MCF 10A (cell line): ENCODE results near the gene GNAI2. TPM values are rescaled to one million over a fixed set of nuclear protein-coding genes. Genes with fewer than 3 reads are reported as not detected.

ENCODE experiments used
- BruUV-seq: library from RNA; stranded (reverse); fragments of 400-500 nt; replicated peaks from 2 replicates; lab custom pipeline; 2021; lab: Mats Ljungman, UMichigan
- CTCF ChIA-PET: fragments of 300-600 bp; sonication (Branson Sonifier 250); formaldehyde crosslinking; extraction: SDS; loops from one replicate; lab custom pipeline; 2021; ENCODE audit warnings: antibody characterized with exemption, inconsistent platforms; lab: Yijun Ruan, JAX
- POLR2A ChIA-PET: fragments of 300-600, 350-650 bp; sonication (Branson Sonifier 250); formaldehyde crosslinking; extraction: SDS; loops from one replicate; lab custom pipeline; 2020; ENCODE audit warnings: antibody characterized with exemption, inconsistent platforms; lab: Yijun Ruan, JAX
- DNase-seq: peaks from one replicate; pipeline ENCODE4 v3.0.0-alpha.2; 2018; ENCODE audit not compliant: unreplicated experiment
- H3K27ac Mint-ChIP-seq: one replicate; pipeline ENCODE4 v1.8.0; 2022; ENCODE audit warnings: mild to moderate bottlenecking, low read depth, mixed read lengths; ENCODE audit not compliant: unreplicated experiment
- H3K27me3 Mint-ChIP-seq: one replicate; pipeline ENCODE4 v1.8.0; 2022; ENCODE audit warnings: mixed read lengths; ENCODE audit not compliant: insufficient read depth, unreplicated experiment
- H3K36me3 Mint-ChIP-seq: one replicate; pipeline ENCODE4 v1.8.0; 2022; ENCODE audit warnings: mild to moderate bottlenecking, moderate library complexity, mixed read lengths; ENCODE audit not compliant: insufficient read depth, unreplicated experiment
- H3K4me1 Mint-ChIP-seq: one replicate; pipeline ENCODE4 v1.8.0; 2022; ENCODE audit warnings: mixed read lengths; ENCODE audit not compliant: insufficient read depth, unreplicated experiment
- H3K4me3 Mint-ChIP-seq: one replicate; pipeline ENCODE4 v1.8.0; 2022; ENCODE audit warnings: mild to moderate bottlenecking, moderate library complexity, mixed read lengths; ENCODE audit not compliant: unreplicated experiment
- H3K9me3 Mint-ChIP-seq: one replicate; pipeline ENCODE4 v1.8.0; 2022; ENCODE audit warnings: mixed read lengths; ENCODE audit not compliant: unreplicated experiment
- intact Hi-C: fragments of 100-400 bp; cut with micrococcal nuclease; formaldehyde crosslinking; loops from 2 replicates; pipeline ENCODE4 v1.14.1; 2022
- total RNA-seq: library from RNA; stranded (reverse); gene quantifications from 2 replicates; pipeline ENCODE4 v1.2.3, GENCODE V29; 2022
- TF ChIP-seq, protein P1 (sequence below): fragments of 200-600 bp; IDR thresholded peaks from one replicate; pipeline ENCODE4 v1.8.0; 2022; ENCODE audit warnings: antibody characterized with exemption, mild to moderate bottlenecking; ENCODE audit not compliant: unreplicated experiment

The GNAI2 gene
- total RNA-seq, 1 experiment from 2014 or later = 123 TPM

- Mint-ChIP-seq H3K9me3 (no peaks in the 10 kb centered on the region), H3K4me1 (no peaks in the 10 kb centered on the region), H3K27me3 (no peaks in the 10 kb centered on the region), H3K4me3 (no peak within 1 kb of the TSS), H3K27ac (no peak within 1 kb of the TSS), H3K36me3 (no peaks in the 10 kb centered on the region)
- no peak for DNase-seq
- BruUV-seq = no TSS peak
- TF ChIP-seq, protein P1, sequence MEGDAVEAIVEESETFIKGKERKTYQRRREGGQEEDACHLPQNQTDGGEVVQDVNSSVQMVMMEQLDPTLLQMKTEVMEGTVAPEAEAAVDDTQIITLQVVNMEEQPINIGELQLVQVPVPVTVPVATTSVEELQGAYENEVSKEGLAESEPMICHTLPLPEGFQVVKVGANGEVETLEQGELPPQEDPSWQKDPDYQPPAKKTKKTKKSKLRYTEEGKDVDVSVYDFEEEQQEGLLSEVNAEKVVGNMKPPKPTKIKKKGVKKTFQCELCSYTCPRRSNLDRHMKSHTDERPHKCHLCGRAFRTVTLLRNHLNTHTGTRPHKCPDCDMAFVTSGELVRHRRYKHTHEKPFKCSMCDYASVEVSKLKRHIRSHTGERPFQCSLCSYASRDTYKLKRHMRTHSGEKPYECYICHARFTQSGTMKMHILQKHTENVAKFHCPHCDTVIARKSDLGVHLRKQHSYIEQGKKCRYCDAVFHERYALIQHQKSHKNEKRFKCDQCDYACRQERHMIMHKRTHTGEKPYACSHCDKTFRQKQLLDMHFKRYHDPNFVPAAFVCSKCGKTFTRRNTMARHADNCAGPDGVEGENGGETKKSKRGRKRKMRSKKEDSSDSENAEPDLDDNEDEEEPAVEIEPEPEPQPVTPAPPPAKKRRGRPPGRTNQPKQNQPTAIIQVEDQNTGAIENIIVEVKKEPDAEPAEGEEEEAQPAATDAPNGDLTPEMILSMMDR = no peak
- intact Hi-C loops = no loop called here
- POLR2A ChIA-PET = interaction anchor here (0.8 kb wide), 1 partner anchor 123 kb away, joined by 3 read pairs; the partner anchor contains the start of gene TUSC2
- CTCF ChIA-PET = interaction anchor here (1.2 to 3.4 kb wide), 3 partner anchors 9 to 21 kb away, joined by 3 to 15 read pairs (median 11); no protein-coding TSS in a partner anchor
These were observed 31.1 kb upstream of the GNAI2 start, which contains the start of gene SLC38A3 for GRCh38 chr3:50204804-50205412. Gene SLC38A3, plus strand, starts transcription at chr3:50205271. Its CDS starts 8,929 bp downstream, at chr3:50214200.

GRCh38 chr3:50205413-50206276 is 30.4 kb upstream of the GNAI2 start:
- H3K9me3 Mint-ChIP-seq = no peaks in the 10 kb centered on the region
- no peaks in the 10 kb centered on the region for H3K36me3 Mint-ChIP-seq
- no peak overlapping the region for H3K27ac Mint-ChIP-seq
- ChIA-PET CTCF (interaction anchor here (3.4 kb wide), 1 partner anchor 10 kb away, joined by 11 read pairs; no protein-coding TSS in a partner anchor), POLR2A (no interaction called here)
- no peak overlapping the region for H3K4me3 Mint-ChIP-seq
- H3K27me3 Mint-ChIP-seq = no peaks in the 10 kb centered on the region
- BruUV-seq = no TSS peak
- intact Hi-C loops = no loop called here
- no peaks in the 10 kb centered on the region for H3K4me1 Mint-ChIP-seq
- DNase-seq = no peak
- TF ChIP-seq, protein P1 = no peak

DNA sequence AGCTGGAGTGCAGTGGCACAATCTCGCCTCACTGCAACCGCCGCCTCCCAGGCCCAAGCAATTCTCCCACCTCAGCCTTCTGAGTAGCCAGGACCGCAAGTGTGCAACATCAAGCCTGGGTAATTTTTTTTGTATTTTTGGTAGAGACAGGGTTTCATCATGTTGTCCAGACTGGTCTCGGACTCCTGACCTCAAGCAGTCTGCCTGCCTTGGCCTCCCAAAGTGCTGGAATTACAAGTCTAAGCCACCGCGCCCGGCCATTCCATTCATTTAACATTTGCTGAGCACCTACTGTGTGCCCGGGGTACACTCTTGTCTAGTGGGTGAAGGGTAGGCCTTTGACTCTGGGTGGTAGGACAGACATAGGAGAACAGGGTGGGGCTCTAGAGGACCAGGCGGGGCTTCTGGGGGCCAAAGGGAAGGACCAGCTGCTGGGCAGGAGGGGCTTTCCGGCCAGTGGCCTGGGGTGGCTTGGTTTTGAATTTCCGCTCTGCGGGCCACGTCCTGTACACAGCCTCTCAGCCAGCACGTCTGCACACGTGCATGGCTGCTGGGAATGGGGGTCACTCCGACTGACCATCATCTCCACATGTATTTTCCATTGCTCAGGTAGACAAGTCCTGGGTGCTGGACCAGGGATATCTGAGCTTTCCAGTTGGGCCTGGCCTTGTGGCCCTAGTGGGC is 28.5 kb upstream of the GNAI2 start:
- Mint-ChIP-seq H3K36me3 (no peaks in the 10 kb centered on the region), H3K4me3 (no peak overlapping the region), H3K27ac (no peak overlapping the region), H3K27me3 (no peaks in the 10 kb centered on the region), H3K9me3 (no peaks in the 10 kb centered on the region), H3K4me1 (no peaks in the 10 kb centered on the region)
- POLR2A ChIA-PET = no interaction called here
- CTCF ChIA-PET = interaction anchor here (0.6 to 3.9 kb wide), 3 partner anchors 15 to 344 kb away, joined by 3 to 36 read pairs (median 3); partner anchors contain the start of gene GNAT1
- TF ChIP-seq, protein P1 = no peak
- BruUV-seq = no TSS peak
- no peak for DNase-seq
- intact Hi-C loops = no loop called here
